IPS-18a (cell line): ENCODE measurements around the gene CACNA1H.
"Not testable (repeated sequence)": the region's sequence is repeated elsewhere in the genome, so short reads cannot be mapped to it uniquely, and the experiment has no call there.

ENCODE experiments used
- H3K27ac ChIP-seq: one replicate; pipeline ENCODE4 v1.5.1; 2013; ENCODE audit warnings: low read length
- H3K27me3 ChIP-seq: one replicate; pipeline ENCODE4 v1.6.1; 2013; ENCODE audit warnings: mild to moderate bottlenecking, low read length; ENCODE audit not compliant: control insufficient read depth, insufficient read depth
- H3K36me3 ChIP-seq: one replicate; pipeline ENCODE4 v1.6.1; 2013; ENCODE audit warnings: low read depth, low read length; ENCODE audit not compliant: control insufficient read depth
- H3K4me1 ChIP-seq: one replicate; pipeline ENCODE4 v1.6.1; 2013; ENCODE audit warnings: low read depth, low read length; ENCODE audit not compliant: control insufficient read depth
- H3K4me3 ChIP-seq: one replicate; pipeline ENCODE4 v1.5.1; 2013; ENCODE audit warnings: low read length
- H3K9ac ChIP-seq: one replicate; pipeline ENCODE4 v1.6.1; 2013; ENCODE audit warnings: mild to moderate bottlenecking, low read length, moderate library complexity
- H3K9me3 ChIP-seq: one replicate; pipeline ENCODE4 v1.6.1; 2013; ENCODE audit warnings: low read depth, low read length; ENCODE audit not compliant: control insufficient read depth

The CACNA1H gene

GRCh38 chr16:1236659-1237058, 83.8 kb downstream of the CACNA1H start:
- not testable (repeated sequence) for H3K36me3 ChIP-seq, H3K27me3 ChIP-seq, H3K9ac ChIP-seq, H3K4me3 ChIP-seq, H3K9me3 ChIP-seq, H3K4me1 ChIP-seq, H3K27ac ChIP-seq

GRCh38 chr16:1237990-1238389, 85.1 kb downstream of the CACNA1H start:
- Histone ChIP-seq H3K27me3 (no peaks in the 10 kb centered on the region), H3K36me3 (no peaks in the 10 kb centered on the region), H3K4me3 (no peak overlapping the region), H3K9me3 (no peaks in the 10 kb centered on the region), H3K9ac (no peak overlapping the region), H3K27ac (no peak overlapping the region), H3K4me1 (no peaks in the 10 kb centered on the region)

DNA sequence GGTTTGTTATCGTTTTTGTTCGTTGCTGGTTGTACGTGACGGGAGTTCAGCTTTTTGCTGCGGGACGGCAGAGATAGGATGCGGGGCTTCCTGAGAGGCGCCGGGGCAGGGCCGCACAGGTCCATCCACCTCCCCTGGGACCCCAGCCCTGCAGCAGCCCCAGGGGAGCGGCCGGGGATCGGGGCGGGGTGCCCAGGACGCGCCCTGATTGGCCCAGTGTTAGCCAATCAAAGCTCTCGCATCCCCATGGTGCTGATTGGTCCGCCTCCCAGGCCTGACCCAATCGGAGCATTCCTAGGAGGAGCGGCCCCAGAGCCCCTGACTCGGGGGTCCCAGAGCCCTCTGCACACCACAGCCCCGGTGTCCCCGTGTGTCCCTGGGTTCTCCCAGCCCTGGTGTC, 86.0 kb downstream of the CACNA1H start:
- not testable (repeated sequence) for H3K4me3 ChIP-seq, H3K4me1 ChIP-seq, H3K27me3 ChIP-seq, H3K9me3 ChIP-seq, H3K27ac ChIP-seq, H3K36me3 ChIP-seq, H3K9ac ChIP-seq

DNA sequence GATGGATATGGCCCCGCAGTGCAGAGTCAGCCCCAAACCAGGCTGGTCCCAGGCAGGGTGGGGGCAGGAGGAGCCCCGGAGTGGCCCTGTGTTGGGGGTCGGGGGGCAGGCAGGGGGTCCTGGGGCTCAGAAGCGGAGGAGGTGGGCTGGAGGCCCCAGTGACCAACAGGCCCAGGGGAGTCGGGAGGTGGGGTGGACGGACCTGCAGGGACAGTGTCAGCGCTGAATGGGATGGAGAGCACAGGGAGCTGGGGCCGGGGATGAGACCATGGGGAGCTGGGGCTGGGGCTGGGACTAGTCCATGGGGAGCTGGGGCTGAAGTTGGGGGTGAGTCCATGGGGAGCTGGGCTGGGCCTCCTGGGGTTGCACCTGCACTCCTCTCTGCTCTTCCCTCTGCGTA, 86.7 kb downstream of the CACNA1H start:
- H3K4me3 ChIP-seq, H3K36me3 ChIP-seq, H3K27me3 ChIP-seq, H3K9me3 ChIP-seq, H3K9ac ChIP-seq, H3K4me1 ChIP-seq, H3K27ac ChIP-seq: not testable (repeated sequence)

GRCh38 chr16:1240436-1240835, 87.5 kb downstream of the CACNA1H start, which contains the start of gene TPSAB1:
Gene TPSAB1 (plus strand): TSS chr16:1240705. CDS start chr16:1240939, 234 bp downstream.
- not testable (repeated sequence) for H3K36me3 ChIP-seq, H3K27ac ChIP-seq, H3K9me3 ChIP-seq, H3K27me3 ChIP-seq, H3K4me3 ChIP-seq, H3K4me1 ChIP-seq, H3K9ac ChIP-seq

DNA sequence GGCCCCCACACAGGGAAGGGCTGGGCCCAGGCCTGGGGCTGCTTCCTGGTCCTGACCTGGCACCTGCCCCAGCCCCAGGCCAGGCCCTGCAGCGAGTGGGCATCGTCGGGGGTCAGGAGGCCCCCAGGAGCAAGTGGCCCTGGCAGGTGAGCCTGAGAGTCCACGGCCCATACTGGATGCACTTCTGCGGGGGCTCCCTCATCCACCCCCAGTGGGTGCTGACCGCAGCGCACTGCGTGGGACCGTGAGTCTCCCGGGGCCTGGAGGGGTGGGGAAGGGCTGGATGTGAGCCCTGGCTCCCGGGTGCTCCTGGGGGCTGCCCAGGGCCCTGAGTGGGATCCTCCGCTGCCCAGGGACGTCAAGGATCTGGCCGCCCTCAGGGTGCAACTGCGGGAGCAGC, 88.2 kb downstream of the CACNA1H start:
- H3K36me3 ChIP-seq, H3K4me3 ChIP-seq, H3K27ac ChIP-seq, H3K9me3 ChIP-seq, H3K9ac ChIP-seq, H3K4me1 ChIP-seq, H3K27me3 ChIP-seq: not testable (repeated sequence)

DNA sequence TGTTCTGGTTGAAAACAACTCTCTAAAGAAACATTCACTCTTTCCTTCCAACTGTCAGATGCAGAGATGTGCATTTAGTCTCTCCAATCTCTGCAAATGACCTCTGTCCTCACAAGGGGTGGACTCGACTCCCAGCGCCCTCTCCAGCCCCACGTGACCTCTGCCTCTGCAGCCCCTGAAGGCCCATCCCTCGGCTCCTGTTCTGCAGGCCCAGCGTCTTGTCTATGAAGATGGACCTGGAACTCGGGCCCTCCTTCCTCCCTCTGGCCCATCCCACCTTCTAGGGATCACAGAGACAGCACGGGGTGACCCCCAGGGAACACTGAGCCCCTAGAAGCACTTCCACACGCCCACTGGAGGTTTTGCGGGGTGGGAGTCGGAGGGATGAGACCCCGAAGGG, 90.5 kb downstream of the CACNA1H start:
- not testable (repeated sequence) for H3K9me3 ChIP-seq, H3K4me1 ChIP-seq, H3K4me3 ChIP-seq, H3K27ac ChIP-seq, H3K36me3 ChIP-seq, H3K9ac ChIP-seq
- peaks cover 14% of the 10 kb centered on the region for H3K27me3 ChIP-seq

DNA sequence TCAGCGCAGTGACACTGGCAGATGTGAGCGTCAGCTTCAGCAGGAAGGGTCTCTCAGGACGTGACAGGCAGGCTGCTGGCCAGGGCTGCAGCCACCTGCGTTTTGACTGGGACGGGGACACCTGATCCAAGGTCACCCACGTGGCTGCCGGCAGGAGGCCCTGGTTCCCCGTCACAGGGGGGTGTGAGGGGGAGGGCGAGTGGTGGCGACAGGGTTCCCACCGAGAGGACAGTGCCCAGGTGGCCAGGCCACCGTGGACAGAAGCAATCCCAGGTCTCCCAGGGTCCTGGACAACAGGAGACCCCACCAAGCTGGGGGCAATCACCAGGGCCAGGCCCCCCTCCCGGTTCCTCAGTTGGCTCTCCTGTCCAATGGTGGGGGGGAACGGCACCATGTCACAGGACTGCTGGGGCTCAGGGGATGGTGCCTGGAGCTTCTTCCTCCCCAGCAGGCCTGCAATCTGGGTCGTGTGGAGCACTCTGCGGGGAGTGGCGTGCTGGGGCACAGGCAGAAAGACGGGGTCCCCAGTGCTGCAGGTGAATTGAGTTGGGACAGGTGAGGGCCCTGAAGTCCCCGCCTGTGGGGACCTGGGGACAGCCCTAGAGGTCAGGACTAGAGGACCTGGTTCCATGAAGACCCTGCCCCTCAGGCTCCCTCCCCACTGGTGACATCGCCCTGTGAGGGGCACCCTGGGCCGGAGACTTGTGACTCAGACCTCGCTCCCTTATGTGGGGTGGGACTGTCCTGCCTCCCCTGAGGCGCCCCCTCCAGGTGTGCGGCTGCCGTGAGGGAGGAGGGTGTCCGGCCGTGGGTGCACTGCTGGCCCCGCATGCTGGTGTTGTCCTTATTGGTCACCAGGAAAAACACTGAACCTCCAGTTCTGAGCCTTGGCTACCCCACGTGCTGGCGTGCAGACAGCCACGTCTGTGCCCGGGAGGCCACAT, 91.3 kb downstream of the CACNA1H start:
- not testable (repeated sequence) for H3K36me3 ChIP-seq, H3K4me1 ChIP-seq, H3K9me3 ChIP-seq, H3K4me3 ChIP-seq, H3K27ac ChIP-seq, H3K9ac ChIP-seq
- H3K27me3 ChIP-seq, result peaks cover 14% of the 10 kb centered on the region

DNA sequence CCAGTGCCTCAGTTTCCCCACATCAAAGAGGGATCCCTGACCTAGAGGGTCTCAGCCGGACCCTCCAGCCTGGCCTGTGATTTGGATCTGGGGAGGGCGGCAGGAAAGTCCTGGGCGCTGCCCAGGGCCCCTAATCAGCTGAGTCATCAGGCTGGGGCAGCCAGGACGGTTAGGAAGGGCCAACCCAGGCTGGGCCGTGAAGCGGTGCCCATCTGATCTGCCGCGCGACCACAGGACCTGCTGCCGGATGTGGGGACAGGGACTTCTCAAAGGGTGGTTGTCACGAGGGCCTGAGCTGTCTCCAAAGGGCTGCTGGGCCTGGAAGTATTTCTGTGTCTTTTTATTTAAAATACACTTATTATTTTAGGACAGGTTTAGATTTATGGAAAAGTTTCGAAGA, 92.0 kb downstream of the CACNA1H start:
- Histone ChIP-seq H3K27me3 (peaks cover 14% of the 10 kb centered on the region), H3K36me3 (no peaks in the 10 kb centered on the region), H3K4me3 (no peak overlapping the region), H3K9me3 (no peaks in the 10 kb centered on the region), H3K27ac (no peak overlapping the region), H3K4me1 (no peaks in the 10 kb centered on the region), H3K9ac (no peak overlapping the region)

DNA sequence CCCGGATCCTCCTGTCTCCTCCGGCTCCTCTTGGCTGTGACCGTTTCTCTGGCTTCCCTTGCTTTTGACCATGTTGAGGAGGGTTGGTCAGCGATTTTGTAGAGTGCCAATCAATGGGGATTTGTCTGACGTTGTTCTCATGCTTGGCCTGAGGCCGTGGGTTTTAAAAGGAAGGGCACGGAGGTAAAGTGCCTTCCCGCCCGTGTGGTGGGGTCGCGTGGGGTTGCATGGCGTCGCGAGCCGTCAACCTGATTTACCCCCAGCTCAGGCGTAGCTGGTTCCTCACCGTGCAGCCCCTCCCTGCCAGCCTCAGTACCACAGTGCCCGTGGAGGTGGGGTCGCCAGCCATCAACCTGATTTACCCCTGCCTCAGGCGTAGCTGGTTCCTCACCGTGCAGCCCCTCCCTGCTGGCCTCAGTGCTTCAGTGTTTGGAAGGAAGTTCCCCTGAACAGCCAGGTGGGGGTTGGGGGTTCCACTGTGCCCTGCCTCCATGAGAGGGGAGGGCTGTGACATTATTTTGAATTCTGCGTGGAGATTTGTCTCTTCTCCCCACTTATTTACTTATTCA, 92.6 kb downstream of the CACNA1H start:
- no peaks in the 10 kb centered on the region for H3K4me1 ChIP-seq
- no peak overlapping the region for H3K9ac ChIP-seq
- H3K9me3 ChIP-seq, result no peaks in the 10 kb centered on the region
- no peak overlapping the region for H3K27ac ChIP-seq
- H3K36me3 ChIP-seq, result no peaks in the 10 kb centered on the region
- no peak overlapping the region for H3K4me3 ChIP-seq
- peaks cover 14% of the 10 kb centered on the region for H3K27me3 ChIP-seq

GRCh38 chr16:1247903-1248537, 95.1 kb downstream of the CACNA1H start:
- H3K4me3 ChIP-seq, H3K4me1 ChIP-seq, H3K36me3 ChIP-seq, H3K27ac ChIP-seq, H3K9ac ChIP-seq, H3K9me3 ChIP-seq: not testable (repeated sequence)
- peaks cover 14% of the 10 kb centered on the region for H3K27me3 ChIP-seq
